Endothelial cell of umbilical vein (primary cell): ENCODE data around the gene KCNA2. TPM values are rescaled to one million over a fixed set of nuclear protein-coding genes. Genes with fewer than 3 reads are reported as not detected.

Experiments
- BruUV-seq: library from RNA; stranded (reverse); fragments of 400-500 nt; replicated peaks from 2 replicates; lab custom pipeline; 2021; lab: Mats Ljungman, UMichigan
- CTCF ChIA-PET: fragments of 300-600, 350-600 bp; sonication (Branson Sonifier 250); formaldehyde crosslinking; loops from one replicate; lab custom pipeline; 2021; ENCODE audit warnings: antibody characterized with exemption, inconsistent platforms; lab: Charles Lee
- POLR2A ChIA-PET: fragments of 300-600, 350-600 bp; sonication (Branson Sonifier 250); formaldehyde crosslinking; loops from one replicate; lab custom pipeline; 2021; ENCODE audit warnings: antibody characterized with exemption, inconsistent platforms; lab: Charles Lee
- DNase-seq: peaks from one replicate; pipeline ENCODE4 v3.0.0-alpha.2; 2011; ENCODE audit warnings: low read depth, low spot score
- FAIRE-seq: peaks from 2 replicates; lab custom pipeline; 2011; peaks lifted over from hg19 to GRCh38; lab: Jason Lieb, UNC
- H2AFZ ChIP-seq: 2 replicates; pipeline ENCODE4 v1.6.0; 2012; ENCODE audit warnings: low read depth, low read length, control low read depth, inconsistent platforms
- H3K27ac ChIP-seq: 2 replicates; pipeline ENCODE4 v1.5.1; 2011; ENCODE audit warnings: low read depth, mild to moderate bottlenecking, control low read depth, low read length, moderate library complexity; ENCODE audit not compliant: insufficient read depth
- H3K27me3 ChIP-seq, 2 experiments: 2 replicates each; pipeline versions ENCODE4 v1.6.0 to v1.6.1; 2011; ENCODE audit warnings: low read length in 2 of 2, mixed read lengths in 1 of 2; ENCODE audit not compliant: control insufficient read depth in 2 of 2, insufficient read depth in 2 of 2
- H3K36me3 ChIP-seq, 2 experiments: 2 replicates in 1 of 2; 3 replicates in 1 of 2; pipeline ENCODE4 v1.5.1; 2011; ENCODE audit warnings: low read length in 2 of 2, mild to moderate bottlenecking in 1 of 2, moderate library complexity in 1 of 2; ENCODE audit not compliant: control insufficient read depth in 2 of 2, insufficient read depth in 2 of 2; ENCODE audit errors: extremely low read depth in 1 of 2
- H3K4me1 ChIP-seq: 3 replicates; pipeline ENCODE4 v1.5.1; 2011; ENCODE audit warnings: mild to moderate bottlenecking, low read length; ENCODE audit not compliant: control insufficient read depth, insufficient read depth; ENCODE audit errors: extremely low read depth
- H3K4me2 ChIP-seq: 2 replicates; pipeline ENCODE4 v1.6.1; 2011; ENCODE audit warnings: low read length, control low read depth, mixed read lengths; ENCODE audit not compliant: insufficient read depth
- H3K4me3 ChIP-seq, 3 experiments: fragments of 200-600 bp in 1 of 3; sonication (generic), shearing (Covaris generic) in 1 of 3; replicated peaks in 1 of 3; 2 replicates each; pipeline ENCODE4 v1.5.1; 2011 to 2016; ENCODE audit warnings: control low read depth in 3 of 3, low read length in 3 of 3, mild to moderate bottlenecking in 2 of 3, inconsistent platforms in 1 of 3, low read depth in 1 of 3, moderate library complexity in 1 of 3; ENCODE audit not compliant: insufficient read depth in 1 of 3
- H3K79me2 ChIP-seq: 2 replicates; pipeline ENCODE4 v1.6.0; 2012; ENCODE audit warnings: low read length, inconsistent platforms; ENCODE audit not compliant: control insufficient read depth, insufficient read depth
- H3K9ac ChIP-seq: replicated peaks from 2 replicates; pipeline ENCODE3; 2011; ENCODE audit warnings: low read length, control low read depth; ENCODE audit not compliant: insufficient read depth; ENCODE audit errors: extremely low read depth
- H3K9me1 ChIP-seq: replicated peaks from 3 replicates; pipeline ENCODE4 v1.6.0; 2011; ENCODE audit warnings: mild to moderate bottlenecking, low read length; ENCODE audit not compliant: control insufficient read depth, insufficient read depth; ENCODE audit errors: extremely low read depth
- H3K9me3 ChIP-seq: replicated peaks from 2 replicates; pipeline ENCODE4 v1.5.1; 2012; ENCODE audit warnings: low read length, inconsistent platforms; ENCODE audit not compliant: control insufficient read depth, insufficient read depth
- H4K20me1 ChIP-seq: replicated peaks from 2 replicates; pipeline ENCODE3; 2011; ENCODE audit warnings: mild to moderate bottlenecking, low read length; ENCODE audit not compliant: control insufficient read depth, insufficient read depth; ENCODE audit errors: extremely low read depth
- CTCF ChIP-seq, 2 donors: IDR thresholded peaks; 1 replicate in 1 of 2; 2 replicates in 1 of 2; pipeline ENCODE4 v1.5.1; 2011; ENCODE audit warnings: low read length in 2 of 2, mild to moderate bottlenecking in 2 of 2, moderate library complexity in 2 of 2, control low read depth in 1 of 2, inconsistent platforms in 1 of 2, low read depth in 1 of 2; ENCODE audit not compliant: insufficient read depth in 1 of 2; ENCODE audit errors: extremely low read depth in 1 of 2
- EZH2 ChIP-seq: IDR thresholded peaks from 2 replicates; pipeline ENCODE4 v1.6.1; 2012; ENCODE audit warnings: borderline replicate concordance, low read depth, mild to moderate bottlenecking, moderate library complexity, low read length, inconsistent platforms; ENCODE audit not compliant: severe bottlenecking
- FOS ChIP-seq: IDR thresholded peaks from 2 replicates; pipeline ENCODE4 v1.6.1; 2011; ENCODE audit warnings: mild to moderate bottlenecking, low read length, moderate library complexity, borderline replicate concordance; ENCODE audit not compliant: insufficient read depth
- GATA2 ChIP-seq: IDR thresholded peaks from 2 replicates; pipeline ENCODE4 v1.7.0; 2011; ENCODE audit warnings: low read depth, mild to moderate bottlenecking, moderate library complexity, mixed read lengths, low read length; ENCODE audit not compliant: insufficient read length, insufficient read depth
- JUN ChIP-seq: IDR thresholded peaks from 2 replicates; pipeline ENCODE4 v1.6.1; 2011; ENCODE audit warnings: borderline replicate concordance, low read depth; ENCODE audit not compliant: insufficient read length, insufficient read depth
- MAX ChIP-seq: IDR thresholded peaks from 2 replicates; pipeline ENCODE4 v1.6.1; 2011; ENCODE audit not compliant: insufficient read depth, insufficient read length
- MYC ChIP-seq: IDR thresholded peaks from one replicate; pipeline ENCODE4 v1.6.1; 2011; ENCODE audit warnings: mild to moderate bottlenecking, low read depth, low read length
- POLR2A ChIP-seq: IDR thresholded peaks from 2 replicates; pipeline ENCODE4 v1.6.1; 2012; ENCODE audit warnings: low read depth, mild to moderate bottlenecking, control low read depth, low read length
- POLR2AphosphoS5 ChIP-seq: IDR thresholded peaks from 2 replicates; pipeline ENCODE4 v1.6.1; 2012; ENCODE audit warnings: low read depth, mild to moderate bottlenecking, control low read depth, low read length, moderate library complexity; ENCODE audit not compliant: insufficient read depth
- dilution Hi-C: fragments of 300-500 bp; cut with MboI; formaldehyde crosslinking; loops from one replicate; pipeline ENCODE4 v1.15.0; 2019; ENCODE audit warnings: low sequenced_read_pairs; ENCODE audit not compliant: extremely low pct_ligation_motif_present
- intact Hi-C: fragments of 100-400 bp; cut with micrococcal nuclease; formaldehyde crosslinking; loops from one replicate; pipeline ENCODE4 v1.10.0; 2022
- polyA plus RNA-seq, 4 experiments: library from polyadenylated mRNA; depleted of rRNA in 3 of 4; stranded (reverse) in 3 of 4; unstranded in 1 of 4; fragments of >200 nt; gene quantifications; 2 replicates each; pipeline versions ENCODE4 v1.2.1 to v1.2.3, GENCODE V29; 2011 to 2012; ENCODE audit warnings: missing spikeins in 1 of 4
- total RNA-seq: library from RNA; stranded (reverse); gene quantifications from 2 replicates; pipeline ENCODE4 v1.2.3, GENCODE V29; 2021

KCNA2 gene
- total and polyA plus RNA-seq, 2 donors (not counting 3 experiments of a cell fraction or from before 2014, with no cell fraction given): not detected

GRCh38 chr1:110572751-110573150 lies 33.4 kb downstream of the KCNA2 start:
- intact Hi-C loops: no loop called here
- no peaks in the 10 kb centered on the region for H3K79me2 ChIP-seq
- H4K20me1 ChIP-seq: no peaks in the 10 kb centered on the region
- H3K9ac ChIP-seq: no peak overlapping the region
- ChIA-PET CTCF (interaction anchor here (1.3 to 2.0 kb wide), 2 partner anchors 17 to 208 kb away, joined by 3 to 5 read pairs; no protein-coding TSS in a partner anchor), POLR2A (no interaction called here)
- FAIRE-seq (no peak), DNase-seq (no peak)
- no peak for TF ChIP-seq JUN
- no peak for TF ChIP-seq FOS
- TF ChIP-seq MAX: no peak
- no peak for TF ChIP-seq CTCF (IDR thresholded peaks at IDR 0.05; ENCODE audit: extremely low read depth in 1 of 2, insufficient read depth in 1 of 2, low read depth in 1 of 2, low read length in 2 of 2)
- TF ChIP-seq EZH2: no peak
- TF ChIP-seq POLR2AphosphoS5: no peak
- no peak for TF ChIP-seq POLR2A
- no peak for TF ChIP-seq GATA2
- TF ChIP-seq MYC: no peak
- H3K36me3 ChIP-seq: no peaks in the 10 kb centered on the region
- H3K9me3 ChIP-seq: no peaks in the 10 kb centered on the region
- no peak overlapping the region for H3K4me2 ChIP-seq
- H3K27me3 ChIP-seq: peaks cover 0 to 6% of the 10 kb centered on the region in 2 experiments
- H3K9me1 ChIP-seq: no peaks in the 10 kb centered on the region
- BruUV-seq: no TSS peak
- no peak overlapping the region for H3K4me3 ChIP-seq
- dilution Hi-C loops: no loop called here
- H2AFZ ChIP-seq: no peak overlapping the region
- no peaks in the 10 kb centered on the region for H3K4me1 ChIP-seq
- no peak overlapping the region for H3K27ac ChIP-seq
